HFFc6 (cell line): ENCODE measurements around the gene ZNF710. TPM values are rescaled to one million over a fixed set of nuclear protein-coding genes. Genes with fewer than 3 reads are reported as not detected.

Experiments used
- DNase-seq: peaks from one replicate; pipeline ENCODE4 v3.0.0-alpha.2; 2018
- H3K27ac Mint-ChIP-seq: 2 replicates; pipeline ENCODE4 v1.8.0; 2020; ENCODE audit warnings: mild to moderate bottlenecking, mixed read lengths
- H3K27me3 Mint-ChIP-seq: 2 replicates; pipeline ENCODE4 v1.8.0; 2021; ENCODE audit warnings: mild to moderate bottlenecking, moderate library complexity, mixed read lengths; ENCODE audit not compliant: insufficient read depth
- H3K36me3 Mint-ChIP-seq: 2 replicates; pipeline ENCODE4 v1.8.0; 2021; ENCODE audit warnings: low read depth, mixed read lengths
- H3K4me1 Mint-ChIP-seq: 2 replicates; pipeline ENCODE4 v1.8.0; 2020; ENCODE audit warnings: low read depth, mixed read lengths
- H3K4me3 Mint-ChIP-seq: 2 replicates; pipeline ENCODE4 v1.8.0; 2020; ENCODE audit warnings: mild to moderate bottlenecking, moderate library complexity, mixed read lengths
- H3K9me3 Mint-ChIP-seq: 2 replicates; pipeline ENCODE4 v1.8.0; 2020; ENCODE audit warnings: mild to moderate bottlenecking, mixed read lengths
- total RNA-seq, 6 experiments: library from RNA; stranded (reverse); fragmentation: NEBNext Ultra II Directional; extraction: Animal tissue kit (Norgen Biotek cat#: 25700); gene quantifications; 2 replicates in 1 of 6; 3 replicates in 5 of 6; pipeline ENCODE4 v1.2.3, GENCODE V29; 2021
- TF ChIP-seq, protein P1 (sequence below): fragments of 200-600 bp; sonication (generic); IDR thresholded peaks from 2 replicates; pipeline ENCODE4 v1.5.0; 2021; ENCODE audit warnings: antibody characterized with exemption, mild to moderate bottlenecking

ZNF710 gene
- total RNA-seq, 6 experiments from 2014 or later, result 17.6 to 23.3 (median 20.3) TPM

DNA sequence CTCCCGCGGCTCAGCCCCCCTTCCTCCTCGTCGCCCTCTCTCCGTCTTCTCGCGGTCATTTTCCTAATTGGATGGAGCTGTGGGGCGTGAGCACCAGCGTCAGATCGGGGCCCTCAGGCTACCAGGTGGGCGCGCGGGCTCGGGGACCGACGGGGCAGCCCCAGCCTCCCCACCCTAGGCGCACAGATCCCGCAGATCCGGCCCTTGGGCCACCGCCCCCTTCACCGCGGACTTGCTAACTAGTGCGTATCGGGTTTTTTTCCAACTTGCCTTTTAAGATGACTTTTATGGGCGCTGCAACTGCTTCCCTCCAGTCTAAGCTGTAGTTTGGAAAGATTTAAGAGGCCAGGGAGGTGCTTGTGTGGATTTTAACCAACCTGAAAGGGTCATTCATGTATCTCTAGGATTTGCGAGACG is 1.3 kb downstream of the ZNF710 start:
- H3K4me3 Mint-ChIP-seq, result peak overlapping the region; percentile 88
- TF ChIP-seq, protein P1, sequence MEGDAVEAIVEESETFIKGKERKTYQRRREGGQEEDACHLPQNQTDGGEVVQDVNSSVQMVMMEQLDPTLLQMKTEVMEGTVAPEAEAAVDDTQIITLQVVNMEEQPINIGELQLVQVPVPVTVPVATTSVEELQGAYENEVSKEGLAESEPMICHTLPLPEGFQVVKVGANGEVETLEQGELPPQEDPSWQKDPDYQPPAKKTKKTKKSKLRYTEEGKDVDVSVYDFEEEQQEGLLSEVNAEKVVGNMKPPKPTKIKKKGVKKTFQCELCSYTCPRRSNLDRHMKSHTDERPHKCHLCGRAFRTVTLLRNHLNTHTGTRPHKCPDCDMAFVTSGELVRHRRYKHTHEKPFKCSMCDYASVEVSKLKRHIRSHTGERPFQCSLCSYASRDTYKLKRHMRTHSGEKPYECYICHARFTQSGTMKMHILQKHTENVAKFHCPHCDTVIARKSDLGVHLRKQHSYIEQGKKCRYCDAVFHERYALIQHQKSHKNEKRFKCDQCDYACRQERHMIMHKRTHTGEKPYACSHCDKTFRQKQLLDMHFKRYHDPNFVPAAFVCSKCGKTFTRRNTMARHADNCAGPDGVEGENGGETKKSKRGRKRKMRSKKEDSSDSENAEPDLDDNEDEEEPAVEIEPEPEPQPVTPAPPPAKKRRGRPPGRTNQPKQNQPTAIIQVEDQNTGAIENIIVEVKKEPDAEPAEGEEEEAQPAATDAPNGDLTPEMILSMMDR, result no peak
- peak overlapping the region; percentile 91 for H3K27ac Mint-ChIP-seq
- peaks cover 3% of the 10 kb centered on the region; the same call in 1 of the 2 replicates for H3K27me3 Mint-ChIP-seq
- H3K9me3 Mint-ChIP-seq, result no peaks in the 10 kb centered on the region
- peaks cover 4% of the 10 kb centered on the region; the same call in 1 of the 2 replicates for H3K36me3 Mint-ChIP-seq
- peaks cover 64% of the 10 kb centered on the region for H3K4me1 Mint-ChIP-seq
- DNase-seq, result no peak

DNA sequence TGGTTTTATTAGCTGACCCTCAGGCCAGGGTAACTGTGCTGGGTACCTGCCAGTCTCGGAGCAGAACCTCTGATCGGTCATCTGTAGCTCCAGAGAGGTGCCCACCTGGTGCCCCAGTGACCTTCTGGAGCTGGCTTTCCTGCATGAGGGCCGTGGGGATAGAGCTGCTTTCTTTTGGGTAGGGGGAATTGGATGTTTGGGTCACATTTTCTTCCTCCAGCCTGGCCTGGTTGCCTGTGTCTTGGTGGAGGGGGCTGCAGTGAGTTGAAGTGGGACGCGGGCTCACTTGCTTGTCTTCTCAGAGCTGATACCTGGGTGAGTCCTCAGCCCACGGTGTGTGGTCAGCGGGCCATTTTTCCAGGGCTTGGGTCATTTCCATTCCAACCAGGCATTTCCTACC is 2.6 kb downstream of the ZNF710 start:
- H3K27ac Mint-ChIP-seq, result peak overlapping the region; percentile 86
- H3K27me3 Mint-ChIP-seq, result peaks cover 3% of the 10 kb centered on the region
- H3K4me1 Mint-ChIP-seq, result peaks cover 55% of the 10 kb centered on the region
- no peaks in the 10 kb centered on the region for H3K9me3 Mint-ChIP-seq
- H3K4me3 Mint-ChIP-seq, result peak overlapping the region; percentile 77
- H3K36me3 Mint-ChIP-seq, result peaks cover 4% of the 10 kb centered on the region; the same call in 1 of the 2 replicates
- TF ChIP-seq, protein P1, result no peak
- DNase-seq, result no peak

DNA sequence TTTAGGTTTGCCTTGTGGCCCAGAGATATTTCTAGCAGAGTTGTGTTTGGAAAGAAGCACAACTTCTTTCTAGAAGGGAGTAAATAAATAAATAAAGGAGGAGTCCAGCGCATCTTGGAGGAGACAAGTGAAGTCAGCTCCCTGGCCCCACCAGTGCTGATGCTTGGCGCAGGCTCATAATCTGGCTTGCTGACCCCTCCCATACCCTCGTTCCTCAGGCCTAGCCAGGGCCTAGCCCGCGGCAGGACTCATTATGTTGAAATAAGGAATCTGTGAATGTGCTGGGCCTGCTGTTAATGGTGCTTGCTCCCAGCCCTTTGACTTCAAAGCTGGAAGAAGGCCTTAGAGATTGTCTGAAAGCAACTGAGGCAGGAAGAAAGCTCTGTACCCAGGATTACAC is 3.1 kb downstream of the ZNF710 start:
- Mint-ChIP-seq H3K4me1 (peaks cover 50% of the 10 kb centered on the region), H3K27ac (peak overlapping the region; percentile 86), H3K36me3 (peaks cover 6% of the 10 kb centered on the region), H3K9me3 (no peaks in the 10 kb centered on the region), H3K4me3 (peak overlapping the region; percentile 77), H3K27me3 (peaks cover 3% of the 10 kb centered on the region)
- DNase-seq, result peak; percentile 18
- TF ChIP-seq, protein P1, result no peak

DNA sequence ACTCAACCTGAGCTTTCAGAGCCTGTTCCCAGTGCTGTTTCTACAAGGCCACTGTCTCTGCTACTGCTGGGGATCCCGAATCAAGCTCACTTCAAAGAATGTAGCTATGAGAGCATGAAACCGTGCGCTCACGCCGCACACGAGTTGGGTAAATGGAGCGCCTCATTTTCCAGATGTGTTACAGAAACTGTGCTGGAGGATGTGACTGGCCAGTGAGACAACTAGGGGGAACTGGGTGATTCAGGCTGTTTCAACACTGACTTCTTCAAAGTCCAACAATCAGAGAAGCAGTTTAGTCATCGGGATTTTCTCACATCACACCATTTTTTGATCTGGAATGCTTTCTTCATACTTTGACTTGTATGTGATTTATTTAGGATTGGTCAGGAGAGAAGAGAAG is 3.5 kb downstream of the ZNF710 start:
- TF ChIP-seq, protein P1, result no peak
- H3K4me3 Mint-ChIP-seq, result peak overlapping the region; percentile 77
- peaks cover 10% of the 10 kb centered on the region for H3K36me3 Mint-ChIP-seq
- peak overlapping the region; percentile 86 for H3K27ac Mint-ChIP-seq
- H3K27me3 Mint-ChIP-seq, result peaks cover under 1% of the 10 kb centered on the region
- peak; percentile 95 for DNase-seq
- H3K9me3 Mint-ChIP-seq, result no peaks in the 10 kb centered on the region
- H3K4me1 Mint-ChIP-seq, result peaks cover 46% of the 10 kb centered on the region

DNA sequence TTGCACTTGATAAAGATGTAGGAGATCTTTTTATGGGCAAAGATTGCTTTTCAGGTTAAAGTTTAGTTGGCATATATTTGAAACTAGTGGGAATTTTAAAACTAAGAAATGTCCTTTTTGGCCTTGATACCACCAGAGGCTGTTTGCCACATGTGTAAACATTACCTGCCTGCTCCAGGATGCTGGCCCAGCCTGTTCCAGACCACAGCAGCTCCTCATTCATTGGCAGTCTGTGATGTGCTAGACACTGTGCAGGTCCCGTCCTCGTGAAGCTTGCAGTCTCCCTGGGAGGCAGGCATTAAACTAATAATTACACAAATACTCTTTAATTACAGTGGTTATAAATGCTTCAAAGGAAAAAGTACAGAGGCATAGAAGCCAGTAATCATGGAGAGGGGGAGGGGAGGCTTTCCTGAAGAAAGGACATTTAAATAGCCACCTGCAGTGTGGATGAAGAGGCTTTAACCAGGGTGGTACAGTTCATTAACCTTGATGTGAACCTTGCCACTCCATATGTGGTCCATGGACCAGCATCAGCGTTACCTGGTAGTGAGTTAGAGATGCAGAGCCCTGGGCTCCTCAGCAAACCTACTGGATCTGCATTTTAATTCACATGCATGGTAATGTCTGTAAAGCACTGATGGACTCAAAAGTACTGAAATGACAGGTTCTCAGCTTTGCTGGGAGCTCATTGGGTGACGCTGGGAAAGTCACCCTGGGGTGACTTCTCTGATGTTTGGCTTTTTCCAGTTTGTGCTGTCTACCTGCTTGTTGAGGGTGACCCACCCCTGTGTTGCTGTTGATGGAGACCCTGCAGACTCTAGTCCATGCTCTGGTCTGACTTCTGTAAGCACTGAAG is 5.3 kb downstream of the ZNF710 start:
- TF ChIP-seq, protein P1, result no peak
- peaks cover 21% of the 10 kb centered on the region for H3K36me3 Mint-ChIP-seq
- H3K4me1 Mint-ChIP-seq, result peaks cover 41% of the 10 kb centered on the region
- no peak overlapping the region for H3K4me3 Mint-ChIP-seq
- DNase-seq, result no peak
- H3K27ac Mint-ChIP-seq, result peak overlapping the region; percentile 68
- peaks cover 3% of the 10 kb centered on the region for H3K9me3 Mint-ChIP-seq
- H3K27me3 Mint-ChIP-seq, result no peaks in the 10 kb centered on the region; the same call in 1 of the 2 replicates
